Measurements from ENCODE around the gene CYFIP2. TPM values are rescaled to one million over a fixed set of nuclear protein-coding genes. Genes with fewer than 3 reads are reported as not detected.

The CYFIP2 gene
- total RNA-seq, 1 experiment from 2014 or later: 45.1 TPM

- no peak overlapping the region for H3K4me2 ChIP-seq (ENCODE audit: low read length)
- H3K27ac ChIP-seq (ENCODE audit: low read depth, low read length): no peak overlapping the region
- intact Hi-C loops (cut with micrococcal nuclease): no loop called here
- H3K9me3 ChIP-seq (ENCODE audit: control insufficient read depth in 1 of 2, insufficient read depth in 1 of 2, low read depth in 1 of 2, low read length in 2 of 2): no peaks in the 10 kb centered on the region
- TF ChIP-seq SP1 (IDR thresholded peaks at IDR 0.05; ENCODE audit: low read depth) (no peak), ZBTB33 (IDR thresholded peaks at IDR 0.05; ENCODE audit: extremely low read depth, insufficient replicate concordance, low read length) (no peak)
- DNase-seq (ENCODE audit: low read depth, low spot score): no peak
- ChIA-PET RAD21 (ENCODE audit: low non-redundant PET in 1 of 2, low total read pairs in 2 of 2, uncharacterized antibody in 2 of 2, unreplicated experiment in 2 of 2) (no interaction called here), POLR2A (no interaction called here), CTCF (no interaction called here)
- H3K9ac ChIP-seq (ENCODE audit: low read length): no peak overlapping the region
- H3K79me2 ChIP-seq (ENCODE audit: insufficient read depth, low read length): no peaks in the 10 kb centered on the region
- H3K9me2 ChIP-seq (ENCODE audit: insufficient read depth): no peaks in the 10 kb centered on the region
- no peak for ATAC-seq
- H3K4me3 ChIP-seq (replicated peaks in 1 of 2; ENCODE audit: low read depth in 1 of 2, low read length in 2 of 2): no peak overlapping the region
- BruUV-seq (replicated peaks): no TSS peak
- H3K27me3 ChIP-seq (ENCODE audit: insufficient read depth, low read length): no peaks in the 10 kb centered on the region
- no peaks in the 10 kb centered on the region for H4K20me1 ChIP-seq (ENCODE audit: insufficient read depth)
- H3K36me3 ChIP-seq (ENCODE audit: control insufficient read depth in 1 of 2, insufficient read depth in 2 of 2, low read length in 2 of 2): no peaks in the 10 kb centered on the region
- H2AFZ ChIP-seq (ENCODE audit: low read depth, low read length, poor library complexity, severe bottlenecking): no peak overlapping the region
- peaks cover 0 to 4% of the 10 kb centered on the region in 2 experiments; a peak in 1 of 4 replicates for H3K4me1 ChIP-seq (ENCODE audit: control insufficient read depth in 1 of 2, insufficient read depth in 2 of 2, low read length in 2 of 2)
These were observed 65.9 kb downstream of the CYFIP2 start for GRCh38 chr5:157331807-157332206.

- Histone ChIP-seq H3K9ac (ENCODE audit: low read length) (no peak overlapping the region), H3K4me3 (replicated peaks in 1 of 2; ENCODE audit: low read depth in 1 of 2, low read length in 2 of 2) (no peak overlapping the region), H4K20me1 (ENCODE audit: insufficient read depth) (no peaks in the 10 kb centered on the region), H3K4me1 (ENCODE audit: control insufficient read depth in 1 of 2, insufficient read depth in 2 of 2, low read length in 2 of 2) (no peaks in the 10 kb centered on the region), H3K79me2 (ENCODE audit: insufficient read depth, low read length) (no peaks in the 10 kb centered on the region), H3K27ac (ENCODE audit: low read depth, low read length) (no peak overlapping the region), H3K27me3 (ENCODE audit: insufficient read depth, low read length) (no peaks in the 10 kb centered on the region), H3K9me2 (ENCODE audit: insufficient read depth) (no peaks in the 10 kb centered on the region), H3K9me3 (ENCODE audit: control insufficient read depth in 1 of 2, insufficient read depth in 1 of 2, low read depth in 1 of 2, low read length in 2 of 2) (no peaks in the 10 kb centered on the region), H2AFZ (ENCODE audit: low read depth, low read length, poor library complexity, severe bottlenecking) (no peak overlapping the region), H3K36me3 (ENCODE audit: control insufficient read depth in 1 of 2, insufficient read depth in 2 of 2, low read length in 2 of 2) (no peaks in the 10 kb centered on the region), H3K4me2 (ENCODE audit: low read length) (no peak overlapping the region)
- BruUV-seq (replicated peaks): no TSS peak
- ChIA-PET POLR2A (no interaction called here), RAD21 (ENCODE audit: low non-redundant PET in 1 of 2, low total read pairs in 2 of 2, uncharacterized antibody in 2 of 2, unreplicated experiment in 2 of 2) (no interaction called here), CTCF (interaction anchor here (1.2 to 2.0 kb wide), 4 partner anchors 8 to 136 kb away, joined by 3 to 12 read pairs (median 5); no protein-coding TSS in a partner anchor)
- no peak for ATAC-seq
- intact Hi-C loops (cut with micrococcal nuclease): no loop called here
- DNase-seq (ENCODE audit: low read depth, low spot score): no peak
- TF ChIP-seq ATF3 (IDR thresholded peaks at IDR 0.05) (no peak), SP1 (IDR thresholded peaks at IDR 0.05; ENCODE audit: low read depth) (no peak), REST (IDR thresholded peaks at IDR 0.05; ENCODE audit: low read depth) (no peak), EGR1 (IDR thresholded peaks at IDR 0.05; ENCODE audit: low read depth) (no peak), ZBTB33 (IDR thresholded peaks at IDR 0.05; ENCODE audit: extremely low read depth, insufficient replicate concordance, low read length) (no peak), SRF (IDR thresholded peaks at IDR 0.05; ENCODE audit: low read depth) (no peak), TCF7L2 (IDR thresholded peaks at IDR 0.05; ENCODE audit: borderline replicate concordance, extremely low read depth, insufficient read depth, insufficient read length) (no peak), CBX3 (IDR thresholded peaks at IDR 0.05; ENCODE audit: low read depth) (no peak), YY1 (IDR thresholded peaks at IDR 0.05; ENCODE audit: extremely low read depth, insufficient replicate concordance, low read depth, low read length) (no peak)
These were observed 69.9 kb downstream of the CYFIP2 start for GRCh38 chr5:157335534-157336422.

Data from HCT116 (cell line).